ENCODE results near the gene GASK1A.

GASK1A gene

DNA sequence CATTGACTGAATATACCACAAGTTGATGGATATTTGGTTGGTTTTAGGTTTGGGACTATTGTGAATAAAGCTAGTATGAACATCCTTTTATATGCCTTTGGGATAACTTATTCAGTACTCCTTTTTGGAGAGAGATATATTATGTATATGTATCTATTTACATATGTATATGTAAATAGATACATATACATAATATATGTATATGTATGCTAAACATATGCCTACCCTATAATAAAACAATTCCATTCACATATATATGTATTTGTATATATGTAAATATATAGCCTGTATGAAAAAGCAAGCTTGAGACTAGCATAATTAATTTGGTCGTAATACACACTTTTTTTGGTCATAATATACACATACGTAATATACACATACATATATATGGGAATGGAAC is 15.8 kb upstream of the GASK1A start (continued):
- TF ChIP-seq ZNF157 (tag by site-specific recombination; IDR thresholded peaks at IDR 0.05), result no peak
- TF ChIP-seq ZNF600 (tag by site-specific recombination; IDR thresholded peaks at IDR 0.05), result no peak

DNA sequence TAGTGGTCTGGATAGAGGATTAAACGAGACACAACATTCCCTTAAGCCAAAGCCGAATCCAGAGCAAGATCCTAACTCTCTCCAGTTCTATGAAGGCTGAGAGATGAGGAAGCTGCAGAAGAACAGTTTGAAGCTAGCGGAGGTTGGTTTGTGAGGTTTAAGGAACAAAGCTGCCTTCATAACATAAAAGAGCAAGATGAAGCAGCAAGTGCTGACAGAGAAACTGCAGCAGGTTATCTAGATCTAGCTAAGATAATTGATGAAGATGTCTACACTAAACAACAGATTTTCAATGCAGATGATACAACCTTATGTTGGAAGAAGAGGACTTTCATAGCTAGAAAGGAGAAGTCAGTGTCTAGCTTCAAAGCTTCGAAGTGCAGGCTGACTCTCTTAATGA is 14.8 kb upstream of the GASK1A start:
- ChIA-PET POLR2A (no interaction called here), CTCF (interaction anchor here (0.7 kb wide), 1 partner anchor 201 kb away, joined by 3 read pairs; no protein-coding TSS in a partner anchor)
- TF ChIP-seq ZNF585B (tag by site-specific recombination; IDR thresholded peaks at IDR 0.05), result no peak
- TF ChIP-seq ZNF792 (tag by site-specific recombination; IDR thresholded peaks at IDR 0.05), result no peak
- TF ChIP-seq, protein P1, sequence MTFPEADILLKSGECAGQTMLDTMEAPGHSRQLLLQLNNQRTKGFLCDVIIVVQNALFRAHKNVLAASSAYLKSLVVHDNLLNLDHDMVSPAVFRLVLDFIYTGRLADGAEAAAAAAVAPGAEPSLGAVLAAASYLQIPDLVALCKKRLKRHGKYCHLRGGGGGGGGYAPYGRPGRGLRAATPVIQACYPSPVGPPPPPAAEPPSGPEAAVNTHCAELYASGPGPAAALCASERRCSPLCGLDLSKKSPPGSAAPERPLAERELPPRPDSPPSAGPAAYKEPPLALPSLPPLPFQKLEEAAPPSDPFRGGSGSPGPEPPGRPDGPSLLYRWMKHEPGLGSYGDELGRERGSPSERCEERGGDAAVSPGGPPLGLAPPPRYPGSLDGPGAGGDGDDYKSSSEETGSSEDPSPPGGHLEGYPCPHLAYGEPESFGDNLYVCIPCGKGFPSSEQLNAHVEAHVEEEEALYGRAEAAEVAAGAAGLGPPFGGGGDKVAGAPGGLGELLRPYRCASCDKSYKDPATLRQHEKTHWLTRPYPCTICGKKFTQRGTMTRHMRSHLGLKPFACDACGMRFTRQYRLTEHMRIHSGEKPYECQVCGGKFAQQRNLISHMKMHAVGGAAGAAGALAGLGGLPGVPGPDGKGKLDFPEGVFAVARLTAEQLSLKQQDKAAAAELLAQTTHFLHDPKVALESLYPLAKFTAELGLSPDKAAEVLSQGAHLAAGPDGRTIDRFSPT (tag by site-specific recombination; IDR thresholded peaks at IDR 0.05), result no peak
- TF ChIP-seq ZNF658 (tag by site-specific recombination; IDR thresholded peaks at IDR 0.05), result no peak
- no peak for TF ChIP-seq ZNF626 (tag by site-specific recombination; IDR thresholded peaks at IDR 0.05)
- no peak for TF ChIP-seq ZBTB7A (tag by site-specific recombination; IDR thresholded peaks at IDR 0.05; ENCODE audit: low read depth)
- no peak for TF ChIP-seq ZNF175 (tag by site-specific recombination; IDR thresholded peaks at IDR 0.05)
- no peak for TF ChIP-seq ZNF23 (tag by site-specific recombination; IDR thresholded peaks at IDR 0.05; ENCODE audit: borderline replicate concordance)
- TF ChIP-seq ZFP37 (tag by site-specific recombination; IDR thresholded peaks at IDR 0.05), result no peak
- no peak for TF ChIP-seq ZNF311 (tag by site-specific recombination; IDR thresholded peaks at IDR 0.05; ENCODE audit: borderline replicate concordance)
- no peak for TF ChIP-seq ZNF548 (tag by site-specific recombination; IDR thresholded peaks at IDR 0.05)
- no peak overlapping the region for H3K27ac ChIP-seq (ENCODE audit: extremely low read depth, low read depth, low read length)
- H3K36me3 ChIP-seq (ENCODE audit: control insufficient read depth in 2 of 2, insufficient read depth in 1 of 2, low read length in 2 of 2), result no peaks in the 10 kb centered on the region
- no peak overlapping the region for H3K4me3 ChIP-seq (ENCODE audit: low read depth, low read length)
- H3K9me3 ChIP-seq (ENCODE audit: control insufficient read depth, insufficient read depth, low read depth, low read length), result no peaks in the 10 kb centered on the region
- H3K4me1 ChIP-seq (ENCODE audit: control insufficient read depth, insufficient read depth, low read length), result no peaks in the 10 kb centered on the region

DNA sequence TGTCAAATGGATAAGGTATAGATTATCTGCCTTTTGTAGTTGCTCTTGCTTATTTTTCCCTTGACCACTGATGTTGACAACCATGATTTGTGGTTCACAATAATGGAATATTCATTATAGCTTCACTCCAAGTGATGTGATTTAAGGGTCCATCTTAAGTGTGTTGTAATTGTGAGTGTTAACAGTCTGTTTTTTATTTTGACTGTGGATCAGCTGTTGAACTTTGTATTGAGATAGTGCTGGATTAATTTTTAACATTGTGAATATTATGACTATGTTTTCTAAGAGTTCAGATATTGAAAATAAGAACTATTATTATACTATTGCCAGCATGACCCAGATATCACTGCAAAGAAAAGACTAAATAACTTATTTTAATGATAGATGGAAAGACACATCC is 8.6 kb upstream of the GASK1A start:
- POLR2A ChIA-PET, result no interaction called here
- Histone ChIP-seq H3K36me3 (ENCODE audit: control insufficient read depth in 2 of 2, insufficient read depth in 1 of 2, low read length in 2 of 2) (no peaks in the 10 kb centered on the region), H3K27ac (ENCODE audit: extremely low read depth, low read depth, low read length) (no peak overlapping the region), H3K4me3 (ENCODE audit: low read depth, low read length) (no peak overlapping the region), H3K4me1 (ENCODE audit: control insufficient read depth, insufficient read depth, low read length) (no peaks in the 10 kb centered on the region), H3K9me3 (ENCODE audit: control insufficient read depth, insufficient read depth, low read depth, low read length) (no peaks in the 10 kb centered on the region)
- TF ChIP-seq ZNF239 (tag by site-specific recombination; IDR thresholded peaks at IDR 0.05) (no peak), ZNF114 (tag by site-specific recombination; IDR thresholded peaks at IDR 0.05) (no peak), ZNF521 (tag by site-specific recombination; IDR thresholded peaks at IDR 0.05) (no peak), IKZF3 (tag by site-specific recombination; IDR thresholded peaks at IDR 0.05) (no peak), ZSCAN16 (tag by site-specific recombination; IDR thresholded peaks at IDR 0.05) (no peak), ZNF701 (tag by site-specific recombination; IDR thresholded peaks at IDR 0.05) (no peak), ZNF174 (tag by site-specific recombination; IDR thresholded peaks at IDR 0.05) (no peak), ZBTB17 (tag by site-specific recombination; IDR thresholded peaks at IDR 0.05) (no peak), ZBTB7A (tag by site-specific recombination; IDR thresholded peaks at IDR 0.05; ENCODE audit: low read depth) (no peak), SP2 (tag by site-specific recombination; IDR thresholded peaks at IDR 0.05) (no peak), ZNF266 (tag by site-specific recombination; IDR thresholded peaks at IDR 0.05; ENCODE audit: low read depth) (no peak), ZNF335 (tag by site-specific recombination; conservative IDR thresholded peaks at IDR 0.05) (no peak), ZNF658 (tag by site-specific recombination; IDR thresholded peaks at IDR 0.05) (no peak), KLF16 (tag by site-specific recombination; IDR thresholded peaks at IDR 0.05) (no peak), ZNF664 (tag by site-specific recombination; IDR thresholded peaks at IDR 0.05) (no peak), ZFHX2 (tag by site-specific recombination; conservative IDR thresholded peaks at IDR 0.05) (no peak), ZNF596 (tag by site-specific recombination; IDR thresholded peaks at IDR 0.05) (no peak)
- TF ChIP-seq, protein P2, sequence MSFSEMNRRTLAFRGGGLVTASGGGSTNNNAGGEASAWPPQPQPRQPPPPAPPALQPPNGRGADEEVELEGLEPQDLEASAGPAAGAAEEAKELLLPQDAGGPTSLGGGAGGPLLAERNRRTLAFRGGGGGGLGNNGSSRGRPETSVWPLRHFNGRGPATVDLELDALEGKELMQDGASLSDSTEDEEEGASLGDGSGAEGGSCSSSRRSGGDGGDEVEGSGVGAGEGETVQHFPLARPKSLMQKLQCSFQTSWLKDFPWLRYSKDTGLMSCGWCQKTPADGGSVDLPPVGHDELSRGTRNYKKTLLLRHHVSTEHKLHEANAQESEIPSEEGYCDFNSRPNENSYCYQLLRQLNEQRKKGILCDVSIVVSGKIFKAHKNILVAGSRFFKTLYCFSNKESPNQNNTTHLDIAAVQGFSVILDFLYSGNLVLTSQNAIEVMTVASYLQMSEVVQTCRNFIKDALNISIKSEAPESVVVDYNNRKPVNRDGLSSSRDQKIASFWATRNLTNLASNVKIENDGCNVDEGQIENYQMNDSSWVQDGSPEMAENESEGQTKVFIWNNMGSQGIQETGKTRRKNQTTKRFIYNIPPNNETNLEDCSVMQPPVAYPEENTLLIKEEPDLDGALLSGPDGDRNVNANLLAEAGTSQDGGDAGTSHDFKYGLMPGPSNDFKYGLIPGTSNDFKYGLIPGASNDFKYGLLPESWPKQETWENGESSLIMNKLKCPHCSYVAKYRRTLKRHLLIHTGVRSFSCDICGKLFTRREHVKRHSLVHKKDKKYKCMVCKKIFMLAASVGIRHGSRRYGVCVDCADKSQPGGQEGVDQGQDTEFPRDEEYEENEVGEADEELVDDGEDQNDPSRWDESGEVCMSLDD (tag by site-specific recombination; IDR thresholded peaks at IDR 0.05), result no peak
- CTCF ChIA-PET, result interaction anchor here (1.9 kb wide), 1 partner anchor 9 kb away, joined by 6 read pairs; no protein-coding TSS in a partner anchor
